ENCODE measurements around the gene EXOC4.

DNA sequence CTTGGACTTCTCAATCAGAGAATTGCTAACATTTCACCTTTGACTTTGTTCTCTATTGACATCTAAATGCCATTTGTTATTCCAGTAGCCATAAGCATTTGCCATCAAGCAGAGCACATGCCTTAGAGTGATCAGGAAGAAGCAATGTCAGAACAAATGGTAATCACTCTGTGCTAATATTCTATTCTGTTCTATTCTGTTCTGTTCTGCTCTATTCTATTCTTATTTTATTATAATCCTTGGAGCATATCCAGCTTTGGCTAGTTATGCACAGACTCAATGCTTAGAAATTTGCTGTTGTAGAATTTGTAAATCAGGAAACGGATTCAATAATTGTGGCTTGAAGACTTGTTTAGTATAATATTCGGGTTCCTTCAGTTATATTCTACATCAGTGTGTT lies 175.4 kb downstream of the EXOC4 start:
- TF ChIP-seq, protein P1, sequence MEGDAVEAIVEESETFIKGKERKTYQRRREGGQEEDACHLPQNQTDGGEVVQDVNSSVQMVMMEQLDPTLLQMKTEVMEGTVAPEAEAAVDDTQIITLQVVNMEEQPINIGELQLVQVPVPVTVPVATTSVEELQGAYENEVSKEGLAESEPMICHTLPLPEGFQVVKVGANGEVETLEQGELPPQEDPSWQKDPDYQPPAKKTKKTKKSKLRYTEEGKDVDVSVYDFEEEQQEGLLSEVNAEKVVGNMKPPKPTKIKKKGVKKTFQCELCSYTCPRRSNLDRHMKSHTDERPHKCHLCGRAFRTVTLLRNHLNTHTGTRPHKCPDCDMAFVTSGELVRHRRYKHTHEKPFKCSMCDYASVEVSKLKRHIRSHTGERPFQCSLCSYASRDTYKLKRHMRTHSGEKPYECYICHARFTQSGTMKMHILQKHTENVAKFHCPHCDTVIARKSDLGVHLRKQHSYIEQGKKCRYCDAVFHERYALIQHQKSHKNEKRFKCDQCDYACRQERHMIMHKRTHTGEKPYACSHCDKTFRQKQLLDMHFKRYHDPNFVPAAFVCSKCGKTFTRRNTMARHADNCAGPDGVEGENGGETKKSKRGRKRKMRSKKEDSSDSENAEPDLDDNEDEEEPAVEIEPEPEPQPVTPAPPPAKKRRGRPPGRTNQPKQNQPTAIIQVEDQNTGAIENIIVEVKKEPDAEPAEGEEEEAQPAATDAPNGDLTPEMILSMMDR (conservative IDR thresholded peaks at IDR 0.05; ENCODE audit: low read length), result no peak
- no peak for TF ChIP-seq EZH2phosphoT487 (IDR thresholded peaks at IDR 0.05; ENCODE audit: borderline replicate concordance)
